Panc1 (cell line): ENCODE measurements around the gene DHRS7C. TPM values are rescaled to one million over a fixed set of nuclear protein-coding genes. Genes with fewer than 3 reads are reported as not detected.

Experiments
- ATAC-seq: fragments of 200-7000 bp; cut with Tn5 transposase; 2 replicates; pipeline ENCODE4 v1.9.1; 2020; ENCODE audit warnings: mild to moderate bottlenecking, moderate library complexity
- BruUV-seq: library from RNA; stranded (reverse); fragments of 400-500 nt; replicated peaks from 2 replicates; lab custom pipeline; 2021; lab: Mats Ljungman, UMichigan
- CTCF ChIA-PET: fragments of 300-600 bp; sonication (Branson Sonifier 250); formaldehyde crosslinking; loops from one replicate; lab custom pipeline; 2022; ENCODE audit warnings: antibody characterized with exemption; lab: Charles Lee
- POLR2A ChIA-PET: fragments of 300-600 bp; sonication (Branson Sonifier 250); formaldehyde crosslinking; loops from one replicate; lab custom pipeline; 2022; ENCODE audit warnings: antibody characterized with exemption; lab: Charles Lee
- DNase-seq: peaks from one replicate; pipeline ENCODE4 v3.0.0-alpha.2; 2010; ENCODE audit warnings: low read depth, low spot score
- H3K27ac ChIP-seq: 2 replicates; pipeline ENCODE4 v1.5.1; 2011; ENCODE audit warnings: mild to moderate bottlenecking, low read length, inconsistent platforms
- H3K27me3 ChIP-seq: fragments of 200-500 bp; sonication (Bioruptor generic); 2 replicates; pipeline ENCODE4 v1.6.0; 2014; ENCODE audit warnings: low read length, inconsistent platforms; ENCODE audit not compliant: control insufficient read depth, insufficient read depth
- H3K36me3 ChIP-seq: fragments of 200-500 bp; sonication (Bioruptor generic); 2 replicates; pipeline ENCODE4 v1.5.1; 2014; ENCODE audit warnings: inconsistent platforms, mild to moderate bottlenecking, low read length, moderate library complexity; ENCODE audit not compliant: control insufficient read depth, insufficient read depth
- H3K4me1 ChIP-seq: 2 replicates; pipeline ENCODE4 v1.5.1; 2011; ENCODE audit warnings: inconsistent platforms, mild to moderate bottlenecking, low read length, moderate library complexity; ENCODE audit not compliant: control insufficient read depth, insufficient read depth
- H3K4me3 ChIP-seq, 2 experiments: 2 replicates each; pipeline ENCODE4 v1.5.1; 2011 to 2012; ENCODE audit warnings: low read depth in 2 of 2, low read length in 2 of 2, mild to moderate bottlenecking in 2 of 2, inconsistent platforms in 1 of 2, moderate library complexity in 1 of 2
- H3K9me3 ChIP-seq: fragments of 200-500 bp; sonication (Bioruptor generic); 2 replicates; pipeline ENCODE4 v1.5.1; 2014; ENCODE audit warnings: low read depth, mild to moderate bottlenecking, inconsistent platforms, low read length, moderate library complexity; ENCODE audit not compliant: control insufficient read depth, insufficient read depth
- CTCF ChIP-seq: fragments of 450-650 bp; IDR thresholded peaks from 2 replicates; pipeline ENCODE4 v1.5.1; 2017; ENCODE audit warnings: mild to moderate bottlenecking
- POLR2AphosphoS5 ChIP-seq: IDR thresholded peaks from 2 replicates; pipeline ENCODE4 v1.6.1; 2012; ENCODE audit warnings: mild to moderate bottlenecking, low read depth, low read length, moderate library complexity
- REST ChIP-seq, 2 experiments: IDR thresholded peaks; 2 replicates each; pipeline ENCODE4 v1.6.1; 2011 to 2012; ENCODE audit warnings: low read depth in 2 of 2, control low read depth in 1 of 2, low read length in 1 of 2, mild to moderate bottlenecking in 1 of 2, moderate library complexity in 1 of 2; ENCODE audit not compliant: insufficient read depth in 1 of 2
- SIN3A ChIP-seq: IDR thresholded peaks from 2 replicates; pipeline ENCODE4 v1.6.1; 2012; ENCODE audit warnings: low read depth, mild to moderate bottlenecking, low read length, moderate library complexity, borderline replicate concordance; ENCODE audit not compliant: insufficient read depth
- TCF7L2 ChIP-seq: IDR thresholded peaks from 2 replicates; pipeline ENCODE4 v1.6.1; 2011; ENCODE audit warnings: mild to moderate bottlenecking, low read depth, low read length, inconsistent platforms
- in situ Hi-C: cut with HindIII; loops from 2 replicates; pipeline ENCODE4 v1.10.0; 2016; ENCODE audit warnings: low sequenced_read_pairs, low pct_unique_long_range_greater_than_20kb
- intact Hi-C: fragments of 100-400 bp; cut with micrococcal nuclease; formaldehyde crosslinking; loops from one replicate; pipeline ENCODE4 v1.10.0; 2022; ENCODE audit not compliant: unreplicated experiment
- total RNA-seq: library from RNA; stranded (reverse); gene quantifications from one replicate; pipeline ENCODE4 v1.2.1, GENCODE V29; 2021; ENCODE audit not compliant: unreplicated experiment

The DHRS7C gene
- total RNA-seq, 1 experiment from 2014 or later, result not detected

- intact Hi-C loops, result no loop called here
- H3K27ac ChIP-seq, result no peak overlapping the region
- no TSS peak for BruUV-seq
- no peaks in the 10 kb centered on the region for H3K27me3 ChIP-seq
- no peaks in the 10 kb centered on the region for H3K9me3 ChIP-seq
- DNase-seq, result no peak
- H3K4me3 ChIP-seq, result no peak overlapping the region
- H3K36me3 ChIP-seq, result no peaks in the 10 kb centered on the region
- TF ChIP-seq POLR2AphosphoS5, result no peak
- no peak for TF ChIP-seq TCF7L2
- no peak for TF ChIP-seq REST (IDR thresholded peaks at IDR 0.05; ENCODE audit: insufficient read depth in 1 of 2, low read depth in 2 of 2, low read length in 1 of 2)
- no peak for TF ChIP-seq SIN3A
- TF ChIP-seq CTCF, result no peak
- no peak for ATAC-seq
- CTCF ChIA-PET, result no interaction called here
- in situ Hi-C loops, result no loop called here
- POLR2A ChIA-PET, result no interaction called here
- H3K4me1 ChIP-seq, result no peaks in the 10 kb centered on the region
Observed at GRCh38 chr17:9811086-9811485, 19.7 kb upstream of the DHRS7C start.

GRCh38 chr17:9810100-9810949 is 18.9 kb upstream of the DHRS7C start:
- intact Hi-C loops, result no loop called here
- Histone ChIP-seq H3K27ac (no peak overlapping the region), H3K4me3 (no peak overlapping the region), H3K4me1 (no peaks in the 10 kb centered on the region), H3K27me3 (no peaks in the 10 kb centered on the region), H3K9me3 (no peaks in the 10 kb centered on the region), H3K36me3 (no peaks in the 10 kb centered on the region)
- no TSS peak for BruUV-seq
- TF ChIP-seq REST (IDR thresholded peaks at IDR 0.05; ENCODE audit: insufficient read depth in 1 of 2, low read depth in 2 of 2, low read length in 1 of 2) (no peak), SIN3A (no peak), TCF7L2 (no peak), CTCF (no peak), POLR2AphosphoS5 (no peak)
- in situ Hi-C loops, result no loop called here
- ATAC-seq (no peak), DNase-seq (no peak)
- ChIA-PET CTCF (no interaction called here), POLR2A (no interaction called here)
